ENCODE data around the gene COL6A5. TPM values are rescaled to one million over a fixed set of nuclear protein-coding genes. Genes with fewer than 3 reads are reported as not detected.
"Not testable (repeated sequence)": the region's sequence is repeated elsewhere in the genome, so short reads cannot be mapped to it uniquely, and the experiment has no call there.

Gene COL6A5
- total RNA-seq, 2 donors from 2014 or later = not detected

- no peak for DNase-seq
- no peaks in the 10 kb centered on the region for H3K36me3 ChIP-seq (replicated peaks in 1 of 2; ENCODE audit: insufficient read depth in 1 of 2, low read depth in 2 of 2)
- intact Hi-C loops (cut with DNase I) = no loop called here
- H3K27me3 ChIP-seq = no peaks in the 10 kb centered on the region
- H3K27ac ChIP-seq = no peak overlapping the region
- TF ChIP-seq, protein P1, sequence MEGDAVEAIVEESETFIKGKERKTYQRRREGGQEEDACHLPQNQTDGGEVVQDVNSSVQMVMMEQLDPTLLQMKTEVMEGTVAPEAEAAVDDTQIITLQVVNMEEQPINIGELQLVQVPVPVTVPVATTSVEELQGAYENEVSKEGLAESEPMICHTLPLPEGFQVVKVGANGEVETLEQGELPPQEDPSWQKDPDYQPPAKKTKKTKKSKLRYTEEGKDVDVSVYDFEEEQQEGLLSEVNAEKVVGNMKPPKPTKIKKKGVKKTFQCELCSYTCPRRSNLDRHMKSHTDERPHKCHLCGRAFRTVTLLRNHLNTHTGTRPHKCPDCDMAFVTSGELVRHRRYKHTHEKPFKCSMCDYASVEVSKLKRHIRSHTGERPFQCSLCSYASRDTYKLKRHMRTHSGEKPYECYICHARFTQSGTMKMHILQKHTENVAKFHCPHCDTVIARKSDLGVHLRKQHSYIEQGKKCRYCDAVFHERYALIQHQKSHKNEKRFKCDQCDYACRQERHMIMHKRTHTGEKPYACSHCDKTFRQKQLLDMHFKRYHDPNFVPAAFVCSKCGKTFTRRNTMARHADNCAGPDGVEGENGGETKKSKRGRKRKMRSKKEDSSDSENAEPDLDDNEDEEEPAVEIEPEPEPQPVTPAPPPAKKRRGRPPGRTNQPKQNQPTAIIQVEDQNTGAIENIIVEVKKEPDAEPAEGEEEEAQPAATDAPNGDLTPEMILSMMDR (IDR thresholded peaks at IDR 0.05) = no peak
- TF ChIP-seq POLR2A (IDR thresholded peaks at IDR 0.05) = no peak
- no peaks in the 10 kb centered on the region for H3K9me3 ChIP-seq
- H3K4me3 ChIP-seq = no peak overlapping the region
- H3K4me1 ChIP-seq = no peaks in the 10 kb centered on the region
- no peak for ATAC-seq
Measured at GRCh38 chr3:130404401-130404800, 58.9 kb downstream of the COL6A5 start.

- Histone ChIP-seq H3K4me1 (no peaks in the 10 kb centered on the region), H3K4me3 (no peak overlapping the region), H3K27me3 (no peaks in the 10 kb centered on the region), H3K27ac (no peak overlapping the region), H3K36me3 (replicated peaks in 1 of 2; ENCODE audit: insufficient read depth in 1 of 2, low read depth in 2 of 2) (no peaks in the 10 kb centered on the region), H3K9me3 (no peaks in the 10 kb centered on the region)
- ATAC-seq (no peak), DNase-seq (no peak)
- 51 to 69% methylated on average over 3 of the region's 3 CpGs for WGBS, 2 donors
- TF ChIP-seq, protein P1 (IDR thresholded peaks at IDR 0.05) = no peak
- no peak for TF ChIP-seq POLR2A (IDR thresholded peaks at IDR 0.05)
- intact Hi-C loops (cut with DNase I) = no loop called here
Measured at GRCh38 chr3:130405956-130406355, 60.5 kb downstream of the COL6A5 start.

DNA sequence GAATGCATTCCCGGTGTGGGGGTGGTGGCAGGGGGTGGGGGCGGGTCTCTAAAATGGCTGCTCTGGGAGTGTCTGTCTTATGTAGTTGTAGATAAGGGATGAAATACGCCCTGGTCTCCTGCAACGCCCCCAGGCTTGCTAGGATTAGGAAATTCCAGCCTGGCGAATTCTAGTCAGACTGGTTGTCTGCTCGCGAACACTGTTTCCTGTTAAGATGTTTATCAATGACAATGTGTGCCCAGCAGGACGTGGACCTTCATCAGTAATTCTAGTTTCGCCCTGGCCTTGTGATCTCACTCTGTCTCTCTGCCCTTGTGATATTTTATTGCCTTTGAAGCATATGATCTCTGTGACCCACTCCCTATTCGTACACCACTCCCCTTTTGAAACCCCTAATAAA lies 62.8 kb downstream of the COL6A5 start:
- H3K9me3 ChIP-seq; DNase-seq; ATAC-seq; H3K4me3 ChIP-seq; intact Hi-C loops (cut with DNase I); H3K36me3 ChIP-seq (replicated peaks in 1 of 2; ENCODE audit: insufficient read depth in 1 of 2, low read depth in 2 of 2); H3K4me1 ChIP-seq; H3K27me3 ChIP-seq; H3K27ac ChIP-seq: not testable (repeated sequence)
- 59 to 63% methylated on average over 10 of the region's 10 CpGs for WGBS, 2 donors

- Histone ChIP-seq H3K4me1 (no peaks in the 10 kb centered on the region), H3K4me3 (no peak overlapping the region), H3K36me3 (replicated peaks in 1 of 2; ENCODE audit: insufficient read depth in 1 of 2, low read depth in 2 of 2) (no peaks in the 10 kb centered on the region), H3K27me3 (no peaks in the 10 kb centered on the region), H3K9me3 (no peaks in the 10 kb centered on the region), H3K27ac (no peak overlapping the region)
- intact Hi-C loops (cut with DNase I) = no loop called here
- TF ChIP-seq POLR2A (IDR thresholded peaks at IDR 0.05) = no peak
- TF ChIP-seq, protein P1 (IDR thresholded peaks at IDR 0.05) = no peak
- ATAC-seq (no peak), DNase-seq (no peak)
Measured at GRCh38 chr3:130411320-130411719, 65.8 kb downstream of the COL6A5 start.

- no peaks in the 10 kb centered on the region for H3K36me3 ChIP-seq (replicated peaks in 1 of 2; ENCODE audit: insufficient read depth in 1 of 2, low read depth in 2 of 2)
- no peaks in the 10 kb centered on the region for H3K9me3 ChIP-seq
- H3K27ac ChIP-seq = no peak overlapping the region
- TF ChIP-seq, protein P1 (IDR thresholded peaks at IDR 0.05) = no peak
- no peak for TF ChIP-seq POLR2A (IDR thresholded peaks at IDR 0.05)
- DNase-seq (no peak), ATAC-seq (no peak)
- no peaks in the 10 kb centered on the region for H3K4me1 ChIP-seq
- intact Hi-C loops (cut with DNase I) = no loop called here
- H3K27me3 ChIP-seq = no peaks in the 10 kb centered on the region
- H3K4me3 ChIP-seq = no peak overlapping the region
- WGBS, 2 donors = 0 to 100% methylated on average over 1 of the region's 1 CpG
Measured at GRCh38 chr3:130412991-130413560, 67.6 kb downstream of the COL6A5 start.
